ENCODE data around the gene RSL1D1.
"Not testable (repeated sequence)": the region's sequence is repeated elsewhere in the genome, so short reads cannot be mapped to it uniquely, and the experiment has no call there.

RSL1D1 gene

GRCh38 chr16:11796227-11797165 is 54.8 kb downstream of the RSL1D1 start:
- no peak for DNase-seq

DNA sequence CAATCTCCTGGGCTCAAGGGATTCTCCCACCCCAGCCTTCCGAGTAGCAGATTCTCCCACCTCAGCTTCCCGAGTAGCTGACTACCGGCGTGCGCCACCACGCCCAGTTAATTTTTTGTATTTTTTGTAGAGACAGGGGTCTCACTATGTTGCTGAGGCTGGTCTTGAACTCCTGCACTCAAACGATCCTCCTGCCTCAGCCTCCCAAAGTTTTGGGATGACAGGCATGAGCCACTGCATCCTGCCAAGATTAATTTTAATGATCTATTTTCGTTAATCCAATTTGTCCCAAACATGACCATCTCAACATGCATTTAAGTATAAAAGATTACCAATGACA is 55.5 kb downstream of the RSL1D1 start:
- no peak for DNase-seq

DNA sequence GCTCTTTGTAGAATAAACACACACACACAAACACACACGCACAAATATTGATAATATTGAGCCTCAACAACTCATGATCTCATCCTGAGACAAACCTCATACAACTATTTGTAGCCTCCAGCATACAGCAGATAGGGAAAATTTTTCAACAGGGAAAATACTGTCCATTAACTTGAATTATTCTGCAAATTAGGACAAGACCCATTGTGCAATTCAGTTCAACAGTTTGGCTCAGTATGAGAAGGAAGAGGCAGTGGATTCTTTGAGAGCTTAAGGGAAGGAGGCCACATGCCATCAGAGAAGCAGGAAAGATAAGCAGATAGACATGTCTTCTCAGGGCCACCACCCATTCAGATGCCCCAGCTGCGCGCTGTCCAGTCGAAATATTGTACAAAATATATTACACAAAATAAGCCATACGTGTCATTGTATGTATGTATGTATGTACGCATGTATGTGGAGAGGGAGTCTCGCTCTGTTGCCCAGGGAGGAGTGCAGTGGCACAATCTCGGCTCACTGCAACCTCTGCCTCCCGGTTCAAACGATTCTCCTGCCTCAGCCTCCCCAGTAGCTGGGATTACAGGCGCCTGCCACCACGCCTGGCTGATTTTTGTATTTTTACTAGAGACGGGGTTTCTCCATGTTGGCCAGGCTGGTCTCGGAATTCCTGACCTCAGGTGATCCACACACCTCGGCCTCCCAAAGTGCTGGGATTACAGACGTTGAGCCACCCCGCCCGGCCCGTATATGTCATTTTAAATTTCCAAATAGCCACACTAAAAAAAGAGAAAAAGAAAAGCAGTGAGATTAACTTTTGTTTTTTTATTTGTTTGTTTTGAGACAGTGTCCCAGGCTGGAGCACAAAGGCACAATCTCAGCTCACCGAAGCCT is 56.1 kb downstream of the RSL1D1 start:
- no peak for DNase-seq

DNA sequence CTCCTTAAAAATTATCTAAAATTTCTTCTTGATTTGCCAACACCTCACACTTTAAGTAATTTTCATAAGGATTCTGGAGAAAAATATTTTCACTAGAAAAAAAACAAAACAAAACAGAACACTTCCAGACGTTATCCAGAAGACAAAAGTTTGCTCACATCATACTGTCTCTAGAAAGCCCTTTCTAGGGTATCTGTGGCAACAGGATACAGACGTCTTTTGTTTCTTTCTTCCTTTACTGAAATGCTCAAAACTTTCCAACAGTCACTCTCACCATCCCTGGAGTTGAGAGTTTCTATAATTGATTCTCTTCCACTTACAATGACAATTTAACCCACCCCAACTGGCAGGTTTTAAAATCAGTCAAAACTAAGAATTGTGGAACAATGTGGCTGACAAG is 56.9 kb downstream of the RSL1D1 start:
- DNase-seq: no peak

GRCh38 chr16:11793840-11794239 is 57.5 kb downstream of the RSL1D1 start:
- DNase-seq: no peak

DNA sequence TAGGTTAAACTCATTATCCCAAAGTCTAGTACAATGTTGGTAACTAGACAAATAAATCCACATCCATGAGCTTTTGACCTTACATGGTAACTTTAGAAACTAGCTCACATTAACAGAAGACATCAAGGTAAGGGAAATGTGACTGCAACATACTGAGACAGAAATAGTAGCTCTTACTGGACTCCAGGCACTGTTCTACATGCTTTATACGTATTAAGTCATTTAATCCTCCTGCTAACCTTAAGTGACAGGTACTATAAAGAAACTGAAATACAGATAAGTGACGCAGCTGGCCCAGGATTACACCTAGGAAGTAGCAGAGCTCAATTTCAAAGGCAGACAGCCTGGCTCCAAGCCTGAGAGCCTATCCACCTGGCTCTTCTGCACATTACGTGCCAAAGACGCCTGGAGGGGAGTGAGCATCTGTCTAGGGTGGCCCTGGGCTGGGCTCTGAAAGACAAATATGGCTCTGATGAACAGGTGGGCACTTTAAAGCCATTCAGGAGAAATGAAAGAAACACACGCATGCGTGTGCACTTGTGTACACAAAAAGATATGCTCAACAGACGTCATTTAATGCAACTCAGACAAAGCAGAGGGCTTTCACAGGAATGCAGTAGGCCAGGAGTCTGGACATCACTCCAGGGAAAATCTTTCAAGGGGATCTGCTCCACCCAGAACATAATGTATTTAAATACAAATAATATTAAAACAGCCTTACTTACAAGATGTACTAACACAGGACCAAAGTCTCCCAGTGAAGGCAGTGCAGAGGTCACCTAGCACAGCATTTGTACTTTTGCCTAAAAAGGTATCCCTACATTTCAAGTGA is 58.7 kb downstream of the RSL1D1 start:
- DNase-seq: no peak

GRCh38 chr16:11791144-11791828 is 60.1 kb downstream of the RSL1D1 start:
- no peak for DNase-seq

GRCh38 chr16:11788914-11789313 is 62.4 kb downstream of the RSL1D1 start:
- DNase-seq: no peak

DNA sequence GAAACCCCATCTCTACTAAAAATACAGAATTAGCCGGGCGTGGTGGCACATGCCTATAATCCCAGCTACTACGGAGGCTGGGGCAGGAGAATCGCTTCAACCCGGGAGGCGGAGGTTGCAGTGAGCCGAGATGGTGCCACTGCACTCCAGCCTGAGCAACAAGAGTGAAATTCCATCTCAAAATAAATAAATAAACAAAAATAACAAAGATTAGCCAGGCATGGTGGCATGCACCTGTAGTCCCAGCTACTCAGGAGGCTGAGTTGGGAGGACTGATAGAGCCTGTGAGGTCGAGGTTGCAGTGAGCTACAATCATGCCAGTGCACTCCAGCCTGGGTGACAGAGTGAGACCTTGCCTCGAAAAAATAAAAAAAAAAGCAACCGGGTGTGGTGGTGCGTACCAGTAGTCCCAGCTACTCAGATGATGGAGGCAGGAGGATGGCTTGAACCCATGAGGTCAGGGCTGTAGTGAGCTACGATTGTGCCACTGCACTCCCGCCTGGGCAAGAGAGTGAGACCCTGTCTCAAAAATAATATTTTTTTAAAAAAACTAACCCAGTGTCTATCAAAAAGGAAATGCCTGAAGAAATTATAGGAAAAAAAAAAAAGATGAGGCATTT is 66.3 kb downstream of the RSL1D1 start:
- DNase-seq: not testable (repeated sequence)

- DNase-seq: not testable (repeated sequence)
Observed at GRCh38 chr16:11784381-11784780, 67.0 kb downstream of the RSL1D1 start.

DNA sequence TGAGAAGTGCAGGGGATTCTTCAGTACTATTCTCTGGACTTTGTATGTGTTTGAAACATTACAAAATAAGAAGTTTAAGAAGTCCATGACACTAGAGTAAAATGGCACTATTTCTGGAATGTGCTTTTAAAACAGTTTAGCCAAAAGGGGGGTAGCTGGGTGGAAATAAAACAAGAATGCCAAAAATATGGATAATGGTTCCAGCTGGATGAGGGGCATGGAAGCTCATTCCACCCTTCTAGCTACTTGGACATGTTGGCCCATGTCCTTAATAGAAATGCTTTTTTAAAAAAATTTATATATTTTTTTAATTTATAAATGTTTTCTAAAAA is 67.3 kb downstream of the RSL1D1 start:
- no peak for DNase-seq

Measured in activated CD4-positive, alpha-beta T cell treated with anti-CD3 and anti-CD28 coated beads, Interleukin-2, amount 50 U/mL, for 16 hours (primary cell).